ENCODE data around the gene KRTAP5-11.

DNA sequence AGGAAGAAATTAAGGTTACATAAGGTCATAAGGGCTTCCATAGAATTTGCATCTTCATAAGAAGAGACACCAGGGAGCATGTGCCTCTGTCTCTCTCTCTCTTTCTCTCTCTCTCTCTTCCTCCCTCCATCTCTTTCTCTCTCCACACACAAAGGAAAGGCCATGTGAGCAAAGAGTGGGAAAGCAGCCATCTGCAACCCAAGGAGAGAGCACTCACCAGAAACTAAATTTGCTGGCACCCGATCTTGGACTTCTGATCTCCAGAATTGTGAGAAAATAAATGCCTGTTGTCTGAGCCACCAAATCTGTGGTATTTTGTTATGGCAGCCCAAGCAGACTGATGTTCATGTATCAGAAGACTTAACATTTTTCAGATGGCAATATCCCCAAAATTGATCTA is 23.7 kb downstream of the KRTAP5-11 start:
- TF ChIP-seq, protein P1, sequence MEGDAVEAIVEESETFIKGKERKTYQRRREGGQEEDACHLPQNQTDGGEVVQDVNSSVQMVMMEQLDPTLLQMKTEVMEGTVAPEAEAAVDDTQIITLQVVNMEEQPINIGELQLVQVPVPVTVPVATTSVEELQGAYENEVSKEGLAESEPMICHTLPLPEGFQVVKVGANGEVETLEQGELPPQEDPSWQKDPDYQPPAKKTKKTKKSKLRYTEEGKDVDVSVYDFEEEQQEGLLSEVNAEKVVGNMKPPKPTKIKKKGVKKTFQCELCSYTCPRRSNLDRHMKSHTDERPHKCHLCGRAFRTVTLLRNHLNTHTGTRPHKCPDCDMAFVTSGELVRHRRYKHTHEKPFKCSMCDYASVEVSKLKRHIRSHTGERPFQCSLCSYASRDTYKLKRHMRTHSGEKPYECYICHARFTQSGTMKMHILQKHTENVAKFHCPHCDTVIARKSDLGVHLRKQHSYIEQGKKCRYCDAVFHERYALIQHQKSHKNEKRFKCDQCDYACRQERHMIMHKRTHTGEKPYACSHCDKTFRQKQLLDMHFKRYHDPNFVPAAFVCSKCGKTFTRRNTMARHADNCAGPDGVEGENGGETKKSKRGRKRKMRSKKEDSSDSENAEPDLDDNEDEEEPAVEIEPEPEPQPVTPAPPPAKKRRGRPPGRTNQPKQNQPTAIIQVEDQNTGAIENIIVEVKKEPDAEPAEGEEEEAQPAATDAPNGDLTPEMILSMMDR (conservative IDR thresholded peaks at IDR 0.05; ENCODE audit: low read length): no peak
- no peak for TF ChIP-seq EZH2phosphoT487 (IDR thresholded peaks at IDR 0.05; ENCODE audit: borderline replicate concordance)

All from Loucy (cell line).